ENCODE measurements around the gene BACE1-AS. TPM values are rescaled to one million over a fixed set of nuclear protein-coding genes. Genes with fewer than 3 reads are reported as not detected.

BACE1-AS gene
- total and polyA plus RNA-seq, 2 of the 8 experiments (the other 6 are each of a cell fraction or from before 2014, with no cell fraction given) = 14.9 to 17.4 TPM

DNA sequence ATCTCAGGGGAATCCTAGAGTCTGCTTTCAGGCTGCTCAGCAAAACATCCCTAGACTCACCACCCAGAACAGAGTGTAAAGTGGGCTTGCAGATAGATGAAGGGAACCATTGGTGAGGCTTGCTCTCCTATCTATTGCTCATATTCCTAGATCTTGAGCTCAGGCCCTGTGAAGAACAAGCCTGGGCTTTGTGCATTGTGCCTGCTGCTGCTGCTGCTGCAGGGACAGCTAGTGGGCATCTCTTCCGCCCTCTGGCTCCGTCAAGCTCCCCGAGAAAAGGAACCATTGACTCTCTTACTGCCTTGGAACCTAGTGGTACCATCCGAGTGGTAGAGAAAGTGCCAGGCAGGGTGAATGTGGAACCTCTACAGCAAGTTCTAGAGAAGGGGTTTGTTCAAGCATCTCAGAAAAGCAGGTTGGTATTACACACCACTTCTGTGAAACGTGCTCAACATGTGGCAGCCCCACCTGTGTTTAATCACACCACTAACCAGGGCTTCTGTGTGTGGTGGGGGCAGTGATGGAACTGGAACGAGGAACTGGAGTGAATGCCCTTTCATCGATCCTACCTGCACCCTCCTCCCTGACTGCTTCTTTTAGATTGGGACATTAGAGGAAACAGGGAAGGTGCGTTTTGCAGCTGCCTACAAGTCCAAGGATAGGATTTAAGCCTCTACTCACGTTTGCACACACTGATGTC, 4.4 kb downstream of the BACE1-AS start:
- DNase-seq (ENCODE audit: low read depth in 1 of 2, low spot score in 2 of 2) (no peak), FAIRE-seq (no peak)
- Histone ChIP-seq H4K20me1 (replicated peaks in 1 of 2; ENCODE audit: control insufficient read depth in 1 of 2, insufficient read depth in 2 of 2, low read length in 2 of 2) (no peaks in the 10 kb centered on the region), H3K9me3 (ENCODE audit: insufficient read depth in 2 of 2, low read depth in 1 of 2, low read length in 1 of 2) (no peaks in the 10 kb centered on the region), H3K4ac (replicated peaks; ENCODE audit: insufficient read length, low read depth, low read length) (no peak overlapping the region), H3K56ac (replicated peaks; ENCODE audit: insufficient read length, low read depth, low read length) (no peak overlapping the region), H3K14ac (ENCODE audit: insufficient read length) (no peak overlapping the region), H3K27me3 (replicated peaks in 1 of 4; ENCODE audit: control insufficient read depth in 3 of 4, extremely low read depth in 1 of 4, insufficient read depth in 3 of 4, low read length in 3 of 4) (no peaks in the 10 kb centered on the region), H3K18ac (ENCODE audit: extremely low read depth, low read length) (no peak overlapping the region), H2BK120ac (replicated peaks; ENCODE audit: low read depth, low read length) (no peak overlapping the region), H3K23me2 (ENCODE audit: low read depth, low read length) (no peaks in the 10 kb centered on the region), H4K91ac (replicated peaks; ENCODE audit: insufficient read length, low read length) (no peak overlapping the region), H3K36me3 (ENCODE audit: control insufficient read depth in 2 of 4, insufficient read depth in 4 of 4, low read length in 3 of 4) (peaks cover 0 to 7% (median under 1%) of the 10 kb centered on the region in 4 experiments; a peak in 3 of 8 replicates), H2BK5ac (ENCODE audit: low read depth, low read length) (no peak overlapping the region), H3K4me3 (ENCODE audit: extremely low read depth in 1 of 4, insufficient read depth in 2 of 4, low read depth in 3 of 4, low read length in 4 of 4) (no peak overlapping the region), H2AK5ac (ENCODE audit: low read depth, low read length) (no peak overlapping the region), H3K79me1 (ENCODE audit: low read depth, low read length) (no peaks in the 10 kb centered on the region), H2BK12ac (ENCODE audit: low read depth, low read length) (no peak overlapping the region), H3K4me1 (replicated peaks in 1 of 4; ENCODE audit: control insufficient read depth in 3 of 4, insufficient read depth in 4 of 4, low read length in 3 of 4) (peaks cover 3 to 16% (median 8%) of the 10 kb centered on the region in 4 experiments), H3K23ac (ENCODE audit: insufficient read length) (no peak overlapping the region), H2BK15ac (ENCODE audit: low read length) (no peak overlapping the region), H3K4me2 (ENCODE audit: insufficient read depth in 1 of 2, low read depth in 2 of 2, low read length in 2 of 2) (no peak overlapping the region), H2BK20ac (ENCODE audit: low read length) (no peak overlapping the region), H4K8ac (ENCODE audit: extremely low read depth, insufficient read depth, low read length) (no peak overlapping the region), H2AFZ (ENCODE audit: low read length) (no peak overlapping the region), H4K5ac (ENCODE audit: insufficient read length, low read depth, low read length) (no peak overlapping the region), H3K27ac (ENCODE audit: low read depth, low read length) (no peak overlapping the region), H3K79me2 (ENCODE audit: control insufficient read depth in 1 of 2, insufficient read depth in 2 of 2, low read length in 2 of 2) (no peaks in the 10 kb centered on the region), H3K9ac (replicated peaks in 1 of 4; ENCODE audit: extremely low read depth in 1 of 4, low read depth in 3 of 4, low read length in 3 of 4) (no peak overlapping the region)
- TF ChIP-seq CTBP2 (IDR thresholded peaks at IDR 0.05; ENCODE audit: borderline replicate concordance, insufficient read depth, insufficient read length, low read length) (no peak), FOSL1 (IDR thresholded peaks at IDR 0.05; ENCODE audit: insufficient read depth, low read depth, low read length) (no peak)
- TF ChIP-seq, protein P1, sequence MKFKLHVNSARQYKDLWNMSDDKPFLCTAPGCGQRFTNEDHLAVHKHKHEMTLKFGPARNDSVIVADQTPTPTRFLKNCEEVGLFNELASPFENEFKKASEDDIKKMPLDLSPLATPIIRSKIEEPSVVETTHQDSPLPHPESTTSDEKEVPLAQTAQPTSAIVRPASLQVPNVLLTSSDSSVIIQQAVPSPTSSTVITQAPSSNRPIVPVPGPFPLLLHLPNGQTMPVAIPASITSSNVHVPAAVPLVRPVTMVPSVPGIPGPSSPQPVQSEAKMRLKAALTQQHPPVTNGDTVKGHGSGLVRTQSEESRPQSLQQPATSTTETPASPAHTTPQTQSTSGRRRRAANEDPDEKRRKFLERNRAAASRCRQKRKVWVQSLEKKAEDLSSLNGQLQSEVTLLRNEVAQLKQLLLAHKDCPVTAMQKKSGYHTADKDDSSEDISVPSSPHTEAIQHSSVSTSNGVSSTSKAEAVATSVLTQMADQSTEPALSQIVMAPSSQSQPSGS (IDR thresholded peaks at IDR 0.05; ENCODE audit: low read length) = no peak
- POLR2A ChIA-PET (ENCODE audit: partially characterized antibody) = interaction anchor here (1.0 to 1.6 kb wide), 4 partner anchors 13 to 56 kb away, joined by 3 to 5 read pairs (median 3); partner anchors contain the start of gene CEP164
- 89% methylated on average over 9 of the region's 9 CpGs; no CpG with 5 or more reads in 1 of the 2 experiments for WGBS, 2 experiments (ENCODE audit: extremely low coverage in 1 of 2, insufficient coverage in 1 of 2, insufficient read length in 1 of 2, insufficient replicate concordance in 2 of 2, low coverage in 1 of 2, low lambda C conversion rate in 2 of 2, missing lambda C conversion rate in 1 of 2)
- CTCF ChIA-PET (ENCODE audit: partially characterized antibody) = interaction anchor here (0.6 to 2.0 kb wide), 4 partner anchors 9 to 307 kb away, joined by 4 to 10 read pairs (median 4); no protein-coding TSS in a partner anchor
